ENCODE data around the gene ANKS1B. TPM values are rescaled to one million over a fixed set of nuclear protein-coding genes. Genes with fewer than 3 reads are reported as not detected.

The ANKS1B gene
- total RNA-seq, 1 experiment from 2014 or later, result 0.61 TPM

- BruUV-seq (replicated peaks), result no TSS peak
- Histone ChIP-seq H3K4me3 (ENCODE audit: low read depth, low read length) (no peak overlapping the region), H3K27me3 (replicated peaks; ENCODE audit: control insufficient read depth, insufficient read depth, low read length) (no peaks in the 10 kb centered on the region), H3K4me1 (no peaks in the 10 kb centered on the region), H3K36me3 (ENCODE audit: control insufficient read depth, insufficient read depth, low read length) (no peaks in the 10 kb centered on the region), H3K9me3 (no peaks in the 10 kb centered on the region)
- intact Hi-C loops (cut with micrococcal nuclease; ENCODE audit: unreplicated experiment), result no loop called here
- peaks cover 5% of the 10 kb centered on the region for H3K4me1 Mint-ChIP-seq (ENCODE audit: low read depth, unreplicated experiment)
- ChIA-PET POLR2A (no interaction called here), CTCF (no interaction called here)
- no peaks in the 10 kb centered on the region for H3K9me3 Mint-ChIP-seq (ENCODE audit: unreplicated experiment)
- H3K27ac Mint-ChIP-seq (ENCODE audit: unreplicated experiment), result no peak overlapping the region
- no peak for DNase-seq
- peaks cover 12% of the 10 kb centered on the region for H3K27me3 Mint-ChIP-seq (ENCODE audit: insufficient read depth, unreplicated experiment)
- H3K4me3 Mint-ChIP-seq (ENCODE audit: unreplicated experiment), result no peak overlapping the region
- no peak for TF ChIP-seq CTCF (IDR thresholded peaks at IDR 0.05; ENCODE audit: insufficient read depth in 1 of 2, low read depth in 1 of 2, low read length in 1 of 2, severe bottlenecking in 1 of 2, unreplicated experiment in 1 of 2)
- H3K36me3 Mint-ChIP-seq (ENCODE audit: insufficient read depth, unreplicated experiment), result no peaks in the 10 kb centered on the region
These were observed 1132.6 kb downstream of the ANKS1B start for GRCh38 chr12:98852181-98852580.

GRCh38 chr12:98847242-98847641 lies 1137.5 kb downstream of the ANKS1B start:
- no peaks in the 10 kb centered on the region for H3K4me1 Mint-ChIP-seq (ENCODE audit: low read depth, unreplicated experiment)
- no peak overlapping the region for H3K27ac Mint-ChIP-seq (ENCODE audit: unreplicated experiment)
- POLR2A ChIA-PET, result no interaction called here
- no peaks in the 10 kb centered on the region for H3K36me3 ChIP-seq (ENCODE audit: control insufficient read depth, insufficient read depth, low read length)
- CTCF ChIA-PET, result no interaction called here
- H3K27me3 ChIP-seq (replicated peaks; ENCODE audit: control insufficient read depth, insufficient read depth, low read length), result no peaks in the 10 kb centered on the region
- peaks cover 9% of the 10 kb centered on the region for H3K27me3 Mint-ChIP-seq (ENCODE audit: insufficient read depth, unreplicated experiment)
- no peaks in the 10 kb centered on the region for H3K9me3 Mint-ChIP-seq (ENCODE audit: unreplicated experiment)
- no TSS peak for BruUV-seq (replicated peaks)
- DNase-seq, result no peak
- H3K4me3 ChIP-seq (ENCODE audit: low read depth, low read length), result no peak overlapping the region
- H3K4me3 Mint-ChIP-seq (ENCODE audit: unreplicated experiment), result no peak overlapping the region
- intact Hi-C loops (cut with micrococcal nuclease; ENCODE audit: unreplicated experiment), result no loop called here
- no peaks in the 10 kb centered on the region for H3K9me3 ChIP-seq
- H3K4me1 ChIP-seq, result no peaks in the 10 kb centered on the region
- no peak for TF ChIP-seq CTCF (IDR thresholded peaks at IDR 0.05; ENCODE audit: insufficient read depth in 1 of 2, low read depth in 1 of 2, low read length in 1 of 2, severe bottlenecking in 1 of 2, unreplicated experiment in 1 of 2)
- H3K36me3 Mint-ChIP-seq (ENCODE audit: insufficient read depth, unreplicated experiment), result no peaks in the 10 kb centered on the region

DNA sequence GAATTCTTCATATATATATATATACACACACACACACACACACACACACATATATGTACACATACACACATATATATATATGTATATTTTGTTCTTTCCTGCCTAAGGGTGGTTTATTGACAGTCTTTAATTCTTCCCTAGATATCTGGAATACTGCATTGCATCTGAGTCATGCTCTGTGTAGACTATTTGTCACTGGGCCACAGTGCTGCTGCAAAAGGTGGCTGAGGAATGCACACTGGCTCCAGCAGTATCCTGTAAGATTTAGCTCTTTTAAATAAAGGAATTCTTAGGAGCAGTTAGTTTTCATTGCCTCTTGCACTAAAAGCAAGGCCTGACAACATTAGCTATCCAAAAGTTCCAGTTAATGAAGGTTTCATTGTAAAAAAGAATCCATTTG lies 1138.8 kb downstream of the ANKS1B start:
- peaks cover under 1% of the 10 kb centered on the region for H3K27me3 Mint-ChIP-seq (ENCODE audit: insufficient read depth, unreplicated experiment)
- no peaks in the 10 kb centered on the region for H3K4me1 Mint-ChIP-seq (ENCODE audit: low read depth, unreplicated experiment)
- no peak overlapping the region for H3K4me3 Mint-ChIP-seq (ENCODE audit: unreplicated experiment)
- ChIA-PET CTCF (no interaction called here), POLR2A (no interaction called here)
- no peak for TF ChIP-seq CTCF (IDR thresholded peaks at IDR 0.05; ENCODE audit: insufficient read depth in 1 of 2, low read depth in 1 of 2, low read length in 1 of 2, severe bottlenecking in 1 of 2, unreplicated experiment in 1 of 2)
- DNase-seq, result no peak
- Histone ChIP-seq H3K27me3 (replicated peaks; ENCODE audit: control insufficient read depth, insufficient read depth, low read length) (no peaks in the 10 kb centered on the region), H3K36me3 (ENCODE audit: control insufficient read depth, insufficient read depth, low read length) (no peaks in the 10 kb centered on the region), H3K4me1 (no peaks in the 10 kb centered on the region), H3K9me3 (no peaks in the 10 kb centered on the region), H3K4me3 (ENCODE audit: low read depth, low read length) (no peak overlapping the region)
- H3K27ac Mint-ChIP-seq (ENCODE audit: unreplicated experiment), result no peak overlapping the region
- H3K9me3 Mint-ChIP-seq (ENCODE audit: unreplicated experiment), result no peaks in the 10 kb centered on the region
- H3K36me3 Mint-ChIP-seq (ENCODE audit: insufficient read depth, unreplicated experiment), result no peaks in the 10 kb centered on the region
- intact Hi-C loops (cut with micrococcal nuclease; ENCODE audit: unreplicated experiment), result no loop called here
- no TSS peak for BruUV-seq (replicated peaks)

All from Caco-2 (cell line).